Activated CD8-positive, alpha-beta T cell treated with anti-CD3 and anti-CD28 coated beads for 36 hours (primary cell): Measurements from ENCODE around the gene MRPS18B. TPM values are rescaled to one million over a fixed set of nuclear protein-coding genes. Genes with fewer than 3 reads are reported as not detected.

Experiments used
- ATAC-seq: fragments of 200-7000 bp; cut with Tn5 transposase; one replicate; pipeline ENCODE4 v1.10.0; 2021; ENCODE audit warnings: mild to moderate bottlenecking, moderate library complexity
- CTCF ChIA-PET: fragments of 350-600 bp; sonication (Branson Sonifier 250); formaldehyde crosslinking; loops from one replicate; lab custom pipeline; 2021; ENCODE audit warnings: antibody characterized with exemption; lab: Charles Lee
- POLR2A ChIA-PET: fragments of 350-600 bp; sonication (Branson Sonifier 250); formaldehyde crosslinking; loops from one replicate; lab custom pipeline; 2021; ENCODE audit warnings: antibody characterized with exemption; lab: Charles Lee
- DNase-seq: peaks from one replicate; pipeline ENCODE4 v3.0.0-alpha.2; 2020
- H3K27ac Mint-ChIP-seq: one replicate; pipeline ENCODE4 v1.8.0; 2021; ENCODE audit warnings: mild to moderate bottlenecking, mixed read lengths
- H3K27me3 Mint-ChIP-seq: one replicate; pipeline ENCODE4 v1.8.0; 2021; ENCODE audit warnings: mixed read lengths
- H3K36me3 Mint-ChIP-seq: one replicate; pipeline ENCODE4 v1.8.0; 2021; ENCODE audit warnings: low read depth, mixed read lengths
- H3K4me1 Mint-ChIP-seq: one replicate; pipeline ENCODE4 v1.8.0; 2021; ENCODE audit warnings: low read depth, mixed read lengths
- H3K4me3 Mint-ChIP-seq: one replicate; pipeline ENCODE4 v1.8.0; 2021; ENCODE audit warnings: mild to moderate bottlenecking, moderate library complexity, mixed read lengths
- H3K9me3 Mint-ChIP-seq: one replicate; pipeline ENCODE4 v1.8.0; 2021; ENCODE audit warnings: mixed read lengths
- intact Hi-C: fragments of 100-400 bp; cut with micrococcal nuclease; formaldehyde crosslinking; loops from one replicate; pipeline ENCODE4 v1.10.0; 2022
- total RNA-seq, 2 experiments: library from RNA; stranded (reverse); gene quantifications; one replicate each; pipeline ENCODE4 v1.2.3, GENCODE V29; 2021
- TF ChIP-seq, protein P1 (sequence below): fragments of 200-600 bp; IDR thresholded peaks from one replicate; pipeline ENCODE4 v1.8.0; 2022; ENCODE audit warnings: antibody characterized with exemption, mild to moderate bottlenecking

Gene MRPS18B
- total RNA-seq, 2 experiments from 2014 or later = 109 to 110 TPM

DNA sequence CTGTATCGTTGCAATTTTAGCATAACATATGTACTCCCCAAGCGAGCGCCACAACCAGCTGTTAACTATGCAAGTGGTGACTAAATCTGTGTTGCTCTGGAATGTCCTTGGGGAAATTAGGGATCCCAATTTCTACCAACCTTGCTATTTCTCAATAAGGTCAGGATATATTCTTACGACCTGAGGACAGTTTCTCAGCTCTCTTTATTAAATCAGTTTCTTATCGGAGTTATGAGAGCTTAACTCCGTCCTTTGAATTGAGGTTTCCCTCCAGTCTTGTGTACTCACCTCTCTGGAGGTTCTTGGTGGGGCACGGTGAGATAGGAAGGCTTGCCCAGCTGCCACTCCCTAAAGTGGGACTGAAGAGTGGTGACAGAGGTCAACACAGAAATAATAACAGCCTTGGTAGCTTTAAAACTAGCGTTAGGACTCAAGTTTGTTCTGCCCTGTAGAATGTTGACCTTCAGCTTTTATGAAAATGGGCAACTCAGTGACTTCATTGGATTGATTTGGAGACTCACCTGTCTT is 694 bp downstream of the MRPS18B start:
- POLR2A ChIA-PET = interaction anchor here (0.7 to 2.8 kb wide), 31 partner anchors 8 to 153 kb away, joined by 3 to 27 read pairs (median 4); partner anchors contain the start of genes ABCF1, ATAT1, DHX16 and GNL1
- intact Hi-C loops = loop anchor here (5.0 kb wide), 2 partner anchors 64 to 131 kb away; partner anchors contain the start of gene HLA-E
- Mint-ChIP-seq H3K9me3 (no peaks in the 10 kb centered on the region), H3K27me3 (no peaks in the 10 kb centered on the region), H3K4me3 (peak overlapping the region; percentile 95), H3K36me3 (peaks cover 63% of the 10 kb centered on the region), H3K27ac (peak overlapping the region; percentile 98), H3K4me1 (peaks cover 32% of the 10 kb centered on the region)
- CTCF ChIA-PET = interaction anchor here (0.9 to 2.7 kb wide), 15 partner anchors 8 to 259 kb away, joined by 3 to 25 read pairs (median 4); partner anchors contain the start of gene ATAT1
- no peak for DNase-seq
- TF ChIP-seq, protein P1, sequence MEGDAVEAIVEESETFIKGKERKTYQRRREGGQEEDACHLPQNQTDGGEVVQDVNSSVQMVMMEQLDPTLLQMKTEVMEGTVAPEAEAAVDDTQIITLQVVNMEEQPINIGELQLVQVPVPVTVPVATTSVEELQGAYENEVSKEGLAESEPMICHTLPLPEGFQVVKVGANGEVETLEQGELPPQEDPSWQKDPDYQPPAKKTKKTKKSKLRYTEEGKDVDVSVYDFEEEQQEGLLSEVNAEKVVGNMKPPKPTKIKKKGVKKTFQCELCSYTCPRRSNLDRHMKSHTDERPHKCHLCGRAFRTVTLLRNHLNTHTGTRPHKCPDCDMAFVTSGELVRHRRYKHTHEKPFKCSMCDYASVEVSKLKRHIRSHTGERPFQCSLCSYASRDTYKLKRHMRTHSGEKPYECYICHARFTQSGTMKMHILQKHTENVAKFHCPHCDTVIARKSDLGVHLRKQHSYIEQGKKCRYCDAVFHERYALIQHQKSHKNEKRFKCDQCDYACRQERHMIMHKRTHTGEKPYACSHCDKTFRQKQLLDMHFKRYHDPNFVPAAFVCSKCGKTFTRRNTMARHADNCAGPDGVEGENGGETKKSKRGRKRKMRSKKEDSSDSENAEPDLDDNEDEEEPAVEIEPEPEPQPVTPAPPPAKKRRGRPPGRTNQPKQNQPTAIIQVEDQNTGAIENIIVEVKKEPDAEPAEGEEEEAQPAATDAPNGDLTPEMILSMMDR = no peak
- no peak for ATAC-seq

DNA sequence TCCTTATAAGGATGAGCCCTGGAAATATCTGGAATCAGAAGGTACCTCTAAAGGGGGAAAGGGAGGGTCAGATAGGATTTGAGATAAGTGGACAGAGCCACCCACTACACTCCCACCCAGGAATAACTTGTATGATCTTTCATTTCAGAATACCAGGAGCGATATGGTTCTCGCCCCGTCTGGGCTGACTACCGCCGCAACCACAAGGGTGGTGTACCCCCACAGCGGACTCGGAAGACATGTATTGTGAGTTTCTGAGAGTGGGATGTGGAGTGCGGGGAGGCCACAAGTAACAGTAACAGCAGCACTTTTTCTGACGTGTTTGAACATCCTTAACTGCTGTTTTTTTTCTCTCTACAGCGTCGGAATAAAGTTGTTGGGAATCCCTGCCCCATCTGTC is 1.9 kb downstream of the MRPS18B start:
- intact Hi-C loops = loop anchor here (5.0 kb wide), 2 partner anchors 63 to 132 kb away; partner anchors contain the start of gene HLA-E
- Mint-ChIP-seq H3K4me3 (peak overlapping the region; percentile 95), H3K27me3 (no peaks in the 10 kb centered on the region), H3K36me3 (peaks cover 54% of the 10 kb centered on the region), H3K27ac (peak overlapping the region; percentile 98), H3K9me3 (no peaks in the 10 kb centered on the region), H3K4me1 (peaks cover 21% of the 10 kb centered on the region)
- ChIA-PET POLR2A (interaction anchor here (0.9 to 2.8 kb wide), 5 partner anchors 9 to 101 kb away, joined by 4 to 27 read pairs (median 11); partner anchors contain the start of gene TUBB), CTCF (interaction anchor here (1.6 to 2.7 kb wide), 2 partner anchors 59 to 111 kb away, joined by 4 to 25 read pairs; no protein-coding TSS in a partner anchor)
- ATAC-seq (no peak), DNase-seq (no peak)
- TF ChIP-seq, protein P1 = no peak

DNA sequence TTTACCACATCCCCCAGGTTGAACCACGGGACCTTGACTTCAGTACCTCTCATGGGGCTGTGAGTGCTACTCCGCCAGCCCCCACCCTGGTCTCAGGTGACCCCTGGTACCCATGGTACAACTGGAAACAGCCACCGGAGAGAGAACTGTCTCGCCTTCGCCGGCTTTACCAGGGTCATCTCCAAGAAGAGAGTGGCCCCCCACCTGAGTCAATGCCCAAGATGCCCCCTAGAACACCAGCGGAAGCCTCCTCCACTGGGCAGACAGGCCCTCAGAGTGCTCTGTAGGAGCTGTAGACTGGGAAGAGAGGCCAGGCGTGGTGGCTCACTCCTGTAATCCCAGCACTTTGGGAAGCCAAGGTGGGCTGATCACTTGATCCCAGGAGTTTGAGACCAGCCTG is 7.9 kb downstream of the MRPS18B start:
- peaks cover 43% of the 10 kb centered on the region for H3K36me3 Mint-ChIP-seq
- H3K27ac Mint-ChIP-seq = no peak overlapping the region
- no peak for ATAC-seq

DNA sequence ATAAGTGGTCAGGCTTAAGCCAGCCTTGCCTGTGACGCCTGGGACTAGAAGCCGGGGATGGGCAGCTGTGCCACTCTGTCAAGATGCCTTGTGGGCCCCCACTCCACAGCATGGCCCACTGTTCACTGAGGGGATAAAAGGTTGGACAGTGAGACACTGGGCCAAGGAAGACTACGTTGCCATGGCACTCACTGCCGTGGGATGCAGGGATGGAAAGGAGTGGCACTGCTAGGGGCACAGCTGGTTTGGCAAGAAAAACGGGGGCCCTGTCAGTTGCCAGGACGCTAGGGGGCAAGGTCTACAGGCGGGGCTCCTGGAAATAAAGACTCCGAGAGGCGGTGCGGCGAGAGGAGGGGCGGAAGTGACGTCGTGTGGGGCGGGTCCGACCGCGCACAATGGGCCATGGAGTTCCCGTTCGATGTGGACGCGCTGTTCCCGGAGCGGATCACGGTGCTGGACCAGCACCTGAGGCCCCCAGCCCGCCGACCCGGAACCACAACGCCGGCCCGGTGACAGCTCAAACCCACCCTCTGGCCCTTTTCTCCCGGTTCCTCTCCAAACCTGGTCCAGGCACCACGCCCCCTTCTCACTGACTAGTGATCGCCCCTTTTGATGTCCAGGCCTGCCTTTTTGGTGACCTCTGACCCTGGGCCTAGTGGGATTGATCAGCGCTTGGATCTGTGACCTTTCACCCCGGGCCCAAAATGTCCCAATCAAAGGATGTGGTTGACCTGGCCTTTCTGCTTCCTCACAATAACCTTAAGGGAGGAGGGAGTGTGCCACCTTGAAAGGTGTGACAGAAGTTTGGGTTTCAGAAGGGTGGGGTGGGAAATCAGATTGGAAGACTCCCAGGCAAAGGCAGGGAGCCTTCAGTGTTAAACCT is 9.1 kb downstream of the MRPS18B start, which contains the start of gene ATAT1:
TSS of gene ATAT1 (plus strand) at position 391 of the 883 bp plus-strand sequence.
- Mint-ChIP-seq H3K4me1 (peaks cover 27% of the 10 kb centered on the region), H3K9me3 (no peaks in the 10 kb centered on the region)

More for the DNA sequence above, 7.9 kb downstream of the MRPS18B start:
- peaks cover 31% of the 10 kb centered on the region for H3K4me1 Mint-ChIP-seq
- H3K9me3 Mint-ChIP-seq = no peaks in the 10 kb centered on the region
- TF ChIP-seq, protein P1 = no peak
- intact Hi-C loops = no loop called here
- ChIA-PET POLR2A (interaction anchor here (0.6 to 2.1 kb wide), 6 partner anchors 7 to 35 kb away, joined by 3 to 10 read pairs (median 5); partner anchors contain the start of gene MRPS18B), CTCF (interaction anchor here (1.0 to 2.0 kb wide), 4 partner anchors 7 to 105 kb away, joined by 4 to 8 read pairs (median 6); partner anchors contain the start of genes DHX16 and MRPS18B)
- DNase-seq = no peak
- H3K27me3 Mint-ChIP-seq = no peaks in the 10 kb centered on the region
- H3K4me3 Mint-ChIP-seq = no peak overlapping the region

More for the DNA sequence above, 9.1 kb downstream of the MRPS18B start, which contains the start of gene ATAT1:
- ATAC-seq = peak; percentile 98
- CTCF ChIA-PET = interaction anchor here (0.7 to 2.0 kb wide), 8 partner anchors 8 to 453 kb away, joined by 3 to 8 read pairs (median 4); partner anchors contain the start of genes C6orf136, DHX16 and MRPS18B
- POLR2A ChIA-PET = interaction anchor here (0.8 to 2.1 kb wide), 5 partner anchors 9 to 98 kb away, joined by 3 to 10 read pairs (median 7); partner anchors contain the start of gene MRPS18B
- Mint-ChIP-seq H3K27me3 (no peaks in the 10 kb centered on the region), H3K27ac (peak within 1 kb of the TSS; percentile 86), H3K4me3 (peak within 1 kb of the TSS; percentile 80), H3K36me3 (peaks cover 45% of the 10 kb centered on the region)
- peak; percentile 93 for DNase-seq
- TF ChIP-seq, protein P1 = peak; percentile 54
- intact Hi-C loops = no loop called here
